Astrocyte (in vitro differentiated cells and primary cell): ENCODE results near the gene OBSL1. TPM values are rescaled to one million over a fixed set of nuclear protein-coding genes. Genes with fewer than 3 reads are reported as not detected.

Experiments
- DNase-seq: peaks from one replicate; pipeline ENCODE4 v3.0.0-alpha.2; 2010; ENCODE audit warnings: low read depth
- FAIRE-seq: peaks from 2 replicates; lab custom pipeline; 2011; peaks lifted over from hg19 to GRCh38; lab: Jason Lieb, UNC
- H2AFZ ChIP-seq: 2 replicates; pipeline ENCODE4 v1.6.0; 2012; ENCODE audit warnings: low read depth, low read length, inconsistent platforms
- H3K27ac ChIP-seq: 2 replicates; pipeline ENCODE4 v1.5.1; 2011; ENCODE audit warnings: low read depth, low read length, inconsistent platforms
- H3K27me3 ChIP-seq: 2 replicates; pipeline ENCODE4 v1.6.0; 2011; ENCODE audit warnings: low read length, inconsistent platforms; ENCODE audit not compliant: insufficient read depth
- H3K36me3 ChIP-seq: 2 replicates; pipeline ENCODE4 v1.5.1; 2011; ENCODE audit warnings: low read length, inconsistent platforms; ENCODE audit not compliant: insufficient read depth
- H3K4me1 ChIP-seq: 2 replicates; pipeline ENCODE4 v1.5.1; 2011; ENCODE audit warnings: low read length, inconsistent platforms; ENCODE audit not compliant: insufficient read depth
- H3K4me2 ChIP-seq: 2 replicates; pipeline ENCODE4 v1.6.0; 2012; ENCODE audit warnings: low read length, inconsistent platforms
- H3K4me3 ChIP-seq: 2 replicates; pipeline ENCODE4 v1.5.1; 2011; ENCODE audit warnings: low read depth, mild to moderate bottlenecking, low read length, inconsistent platforms; ENCODE audit not compliant: insufficient read depth
- H3K79me2 ChIP-seq: 2 replicates; pipeline ENCODE4 v1.6.0; 2012; ENCODE audit warnings: mild to moderate bottlenecking, low read length, inconsistent platforms; ENCODE audit not compliant: insufficient read depth
- H3K9ac ChIP-seq: 2 replicates; pipeline ENCODE4 v1.6.0; 2012; ENCODE audit warnings: mild to moderate bottlenecking, low read length, inconsistent platforms
- H3K9me3 ChIP-seq: 2 replicates; pipeline ENCODE4 v1.5.1; 2012; ENCODE audit warnings: low read depth, mild to moderate bottlenecking, low read length, inconsistent platforms; ENCODE audit not compliant: insufficient read depth
- H4K20me1 ChIP-seq: 2 replicates; pipeline ENCODE4 v1.6.0; 2012; ENCODE audit warnings: low read length, inconsistent platforms; ENCODE audit not compliant: insufficient read depth
- H3K27ac Mint-ChIP-seq: one replicate; pipeline ENCODE4 v1.8.0; 2021; ENCODE audit warnings: mild to moderate bottlenecking, mixed read lengths; ENCODE audit not compliant: unreplicated experiment
- H3K27me3 Mint-ChIP-seq: one replicate; pipeline ENCODE4 v1.8.0; 2021; ENCODE audit warnings: low read depth, mixed read lengths; ENCODE audit not compliant: unreplicated experiment
- H3K36me3 Mint-ChIP-seq: one replicate; pipeline ENCODE4 v1.8.0; 2021; ENCODE audit warnings: low read depth, mixed read lengths; ENCODE audit not compliant: unreplicated experiment
- H3K4me1 Mint-ChIP-seq: one replicate; pipeline ENCODE4 v1.8.0; 2021; ENCODE audit warnings: low read depth, mixed read lengths; ENCODE audit not compliant: unreplicated experiment
- H3K4me3 Mint-ChIP-seq: one replicate; pipeline ENCODE4 v1.8.0; 2021; ENCODE audit warnings: mild to moderate bottlenecking, moderate library complexity, mixed read lengths; ENCODE audit not compliant: unreplicated experiment
- H3K9me3 Mint-ChIP-seq: one replicate; pipeline ENCODE4 v1.8.0; 2021; ENCODE audit warnings: mild to moderate bottlenecking, mixed read lengths; ENCODE audit not compliant: unreplicated experiment
- CTCF ChIP-seq: IDR thresholded peaks from 2 replicates; pipeline ENCODE4 v1.5.1; 2011; ENCODE audit warnings: low read depth, mild to moderate bottlenecking, inconsistent platforms, low read length, moderate library complexity; ENCODE audit not compliant: insufficient read depth
- EZH2 ChIP-seq: IDR thresholded peaks from 2 replicates; pipeline ENCODE4 v1.6.1; 2012; ENCODE audit warnings: mild to moderate bottlenecking, low read length, inconsistent platforms; ENCODE audit not compliant: insufficient read depth
- total RNA-seq: library from RNA; stranded (reverse); gene quantifications from 2 replicates; pipeline ENCODE4 v1.2.1, GENCODE V29; 2021

OBSL1 gene
- total RNA-seq, 1 donor from 2014 or later = 77.5 TPM

- Histone ChIP-seq H3K4me2 (peak within 1 kb of the TSS; percentile 44), H3K27me3 (peaks cover 34% of the 10 kb centered on the region), H3K9me3 (no peaks in the 10 kb centered on the region), H3K4me3 (no peak within 1 kb of the TSS), H2AFZ (no peak within 1 kb of the TSS), H3K9ac (no peak within 1 kb of the TSS), H3K27ac (no peak within 1 kb of the TSS), H3K79me2 (no peaks in the 10 kb centered on the region), H4K20me1 (no peaks in the 10 kb centered on the region), H3K36me3 (no peaks in the 10 kb centered on the region), H3K4me1 (peaks cover 16% of the 10 kb centered on the region)
- FAIRE-seq (no peak), DNase-seq (no peak)
- peaks cover 45% of the 10 kb centered on the region for H3K27me3 Mint-ChIP-seq
- peaks cover 30% of the 10 kb centered on the region for H3K4me1 Mint-ChIP-seq
- H3K36me3 Mint-ChIP-seq = no peaks in the 10 kb centered on the region
- TF ChIP-seq EZH2 = no peak
- TF ChIP-seq CTCF = no peak
- no peaks in the 10 kb centered on the region for H3K9me3 Mint-ChIP-seq
- peak within 1 kb of the TSS; percentile 4 for H3K4me3 Mint-ChIP-seq
- H3K27ac Mint-ChIP-seq = peak within 1 kb of the TSS; percentile 50
These were observed 57.1 kb downstream of the OBSL1 start, which contains the start of gene ASIC4 for GRCh38 chr2:219514196-219514761. Gene ASIC4, plus strand, starts transcription at chr2:219514482. Its CDS starts 243 bp downstream, at chr2:219514725.

- no peak for FAIRE-seq
- Histone ChIP-seq H3K4me1 (peaks cover 16% of the 10 kb centered on the region), H2AFZ (no peak overlapping the region), H3K27ac (no peak overlapping the region), H3K36me3 (no peaks in the 10 kb centered on the region), H3K4me3 (no peak overlapping the region), H3K9ac (no peak overlapping the region), H3K27me3 (peaks cover 34% of the 10 kb centered on the region), H3K9me3 (no peaks in the 10 kb centered on the region), H4K20me1 (no peaks in the 10 kb centered on the region), H3K79me2 (no peaks in the 10 kb centered on the region), H3K4me2 (peak overlapping the region; percentile 44)
- H3K27ac Mint-ChIP-seq = peak overlapping the region; percentile 50
- peaks cover 30% of the 10 kb centered on the region for H3K4me1 Mint-ChIP-seq
- DNase-seq = no peak
- no peaks in the 10 kb centered on the region for H3K9me3 Mint-ChIP-seq
- no peaks in the 10 kb centered on the region for H3K36me3 Mint-ChIP-seq
- TF ChIP-seq EZH2 (no peak), CTCF (no peak)
- peak overlapping the region; percentile 4 for H3K4me3 Mint-ChIP-seq
- peaks cover 45% of the 10 kb centered on the region for H3K27me3 Mint-ChIP-seq
These were observed 57.6 kb downstream of the OBSL1 start for GRCh38 chr2:219513787-219514186.

GRCh38 chr2:219512524-219513216 is 58.7 kb downstream of the OBSL1 start:
- H3K9ac ChIP-seq = no peak overlapping the region
- H2AFZ ChIP-seq = no peak overlapping the region
- peak overlapping the region; percentile 47 for H3K4me3 Mint-ChIP-seq
- H3K9me3 Mint-ChIP-seq = no peaks in the 10 kb centered on the region
- FAIRE-seq (no peak), DNase-seq (no peak)
- H3K79me2 ChIP-seq = no peaks in the 10 kb centered on the region
- H3K36me3 ChIP-seq = no peaks in the 10 kb centered on the region
- peaks cover 41% of the 10 kb centered on the region for H3K27me3 Mint-ChIP-seq
- no peaks in the 10 kb centered on the region for H3K9me3 ChIP-seq
- peaks cover 22% of the 10 kb centered on the region for H3K4me1 Mint-ChIP-seq
- peaks cover 33% of the 10 kb centered on the region for H3K27me3 ChIP-seq
- no peaks in the 10 kb centered on the region for H3K36me3 Mint-ChIP-seq
- no peak overlapping the region for H3K4me3 ChIP-seq
- H3K27ac ChIP-seq = no peak overlapping the region
- no peak overlapping the region for H3K27ac Mint-ChIP-seq
- H3K4me1 ChIP-seq = peaks cover 16% of the 10 kb centered on the region
- peaks cover 2% of the 10 kb centered on the region for H4K20me1 ChIP-seq
- TF ChIP-seq CTCF (no peak), EZH2 (no peak)
- H3K4me2 ChIP-seq = no peak overlapping the region
